ENCODE measurements around the gene ITGA1.

- TF ChIP-seq BRCA1 (IDR thresholded peaks at IDR 0.05; ENCODE audit: low read depth, low read length), result no peak
- TF ChIP-seq ZNF274 (IDR thresholded peaks at IDR 0.05; ENCODE audit: borderline replicate concordance, extremely low read depth, low read length), result no peak
- TF ChIP-seq EP300 (IDR thresholded peaks at IDR 0.05; ENCODE audit: borderline replicate concordance in 1 of 2, low read depth in 2 of 2, low read length in 2 of 2), result no peak
- no peak for TF ChIP-seq RFX5 (IDR thresholded peaks at IDR 0.05; ENCODE audit: borderline replicate concordance, low read depth, low read length)
- no peak for TF ChIP-seq GTF2F1 (IDR thresholded peaks at IDR 0.05; ENCODE audit: borderline replicate concordance, low read depth, low read length)
- no peak for TF ChIP-seq MAX (IDR thresholded peaks at IDR 0.05)
- TF ChIP-seq, protein P1, sequence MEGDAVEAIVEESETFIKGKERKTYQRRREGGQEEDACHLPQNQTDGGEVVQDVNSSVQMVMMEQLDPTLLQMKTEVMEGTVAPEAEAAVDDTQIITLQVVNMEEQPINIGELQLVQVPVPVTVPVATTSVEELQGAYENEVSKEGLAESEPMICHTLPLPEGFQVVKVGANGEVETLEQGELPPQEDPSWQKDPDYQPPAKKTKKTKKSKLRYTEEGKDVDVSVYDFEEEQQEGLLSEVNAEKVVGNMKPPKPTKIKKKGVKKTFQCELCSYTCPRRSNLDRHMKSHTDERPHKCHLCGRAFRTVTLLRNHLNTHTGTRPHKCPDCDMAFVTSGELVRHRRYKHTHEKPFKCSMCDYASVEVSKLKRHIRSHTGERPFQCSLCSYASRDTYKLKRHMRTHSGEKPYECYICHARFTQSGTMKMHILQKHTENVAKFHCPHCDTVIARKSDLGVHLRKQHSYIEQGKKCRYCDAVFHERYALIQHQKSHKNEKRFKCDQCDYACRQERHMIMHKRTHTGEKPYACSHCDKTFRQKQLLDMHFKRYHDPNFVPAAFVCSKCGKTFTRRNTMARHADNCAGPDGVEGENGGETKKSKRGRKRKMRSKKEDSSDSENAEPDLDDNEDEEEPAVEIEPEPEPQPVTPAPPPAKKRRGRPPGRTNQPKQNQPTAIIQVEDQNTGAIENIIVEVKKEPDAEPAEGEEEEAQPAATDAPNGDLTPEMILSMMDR (IDR thresholded peaks at IDR 0.05; ENCODE audit: control extremely low read depth in 1 of 3, insufficient read depth in 1 of 3, low read depth in 1 of 3, low read length in 3 of 3), result no peak
- no peak for TF ChIP-seq SIX5 (IDR thresholded peaks at IDR 0.05; ENCODE audit: low read depth, low read length)
Observed at GRCh38 chr5:52987711-52988331, 200.1 kb downstream of the ITGA1 start.
